NK-92 (cell line): ENCODE data around the gene OR2D3.
"Not testable (repeated sequence)": the region's sequence is repeated elsewhere in the genome, so short reads cannot be mapped to it uniquely, and the experiment has no call there.

ENCODE experiments used
- DNase-seq: peaks from one replicate; lab custom pipeline; 2025; ENCODE audit not compliant: unreplicated experiment; lab: John Stamatoyannopoulos, UW

Gene OR2D3

GRCh38 chr11:6927030-6927617 is 6.3 kb downstream of the OR2D3 start:
- no peak for DNase-seq

GRCh38 chr11:6928916-6929315 is 8.1 kb downstream of the OR2D3 start:
- DNase-seq, result no peak

GRCh38 chr11:6931146-6931713 is 10.4 kb downstream of the OR2D3 start:
- no peak for DNase-seq

- no peak for DNase-seq
Measured at GRCh38 chr11:6932145-6932544, 11.3 kb downstream of the OR2D3 start.

- DNase-seq, result no peak
Measured at GRCh38 chr11:6941970-6942369, 21.2 kb downstream of the OR2D3 start.

GRCh38 chr11:6943131-6943530 is 22.3 kb downstream of the OR2D3 start:
- DNase-seq, result no peak

GRCh38 chr11:6954248-6954647 is 33.4 kb downstream of the OR2D3 start:
- DNase-seq, result not testable (repeated sequence)

GRCh38 chr11:6962141-6962540 is 41.3 kb downstream of the OR2D3 start:
- DNase-seq, result no peak

GRCh38 chr11:6962673-6963072 is 41.9 kb downstream of the OR2D3 start:
- no peak for DNase-seq

- no peak for DNase-seq
Measured at GRCh38 chr11:6968816-6969215, 48.0 kb downstream of the OR2D3 start.

GRCh38 chr11:6969854-6970253 is 49.1 kb downstream of the OR2D3 start:
- DNase-seq, result not testable (repeated sequence)
